Adrenal gland (tissue), 12 donors: ENCODE data around the gene F11. TPM values are rescaled to one million over a fixed set of nuclear protein-coding genes. Genes with fewer than 3 reads are reported as not detected.

Experiments
- DNase-seq, 7 donors: peaks; one replicate each; pipeline ENCODE4 v3.0.0-alpha.2; 2019 to 2020
- H3K27ac ChIP-seq, 5 donors: fragments of 200-600 bp; sonication (generic) in 4 of 5; 1 replicate in 3 of 5; 2 replicates in 2 of 5; pipeline versions ENCODE4 v1.5.1 to v1.8.0; 2016 to 2020; ENCODE audit warnings: mild to moderate bottlenecking in 1 of 5
- H3K27me3 ChIP-seq: fragments of 200-600 bp; 2 replicates; pipeline ENCODE4 v1.8.0; 2021
- H3K36me3 ChIP-seq, 2 donors: fragments of 200-600 bp; replicated peaks in 1 of 2; 1 replicate in 1 of 2; 2 replicates in 1 of 2; pipeline versions ENCODE4 v1.5.1 to v1.8.0; 2018 to 2022
- H3K4me1 ChIP-seq, 2 donors: fragments of 200-600 bp; replicated peaks in 1 of 2; 1 replicate in 1 of 2; 2 replicates in 1 of 2; pipeline versions ENCODE4 v1.5.1 to v1.8.0; 2018 to 2021
- H3K4me3 ChIP-seq, 4 donors: fragments of 200-600 bp; sonication (generic) in 3 of 4; one replicate each; pipeline ENCODE4 v1.5.1; 2016 to 2018
- H3K9me3 ChIP-seq, 3 donors: fragments of 200-600 bp; sonication (generic) in 1 of 3; replicated peaks in 1 of 3; 1 replicate in 2 of 3; 2 replicates in 1 of 3; pipeline versions ENCODE4 v1.5.1 to v1.8.0; 2016 to 2021
- POLR2A ChIP-seq, 2 donors: fragments of 450-650 bp; IDR thresholded peaks; one replicate each; pipeline ENCODE4 v1.6.1; 2017; ENCODE audit warnings: antibody characterized with exemption in 2 of 2, mild to moderate bottlenecking in 2 of 2, moderate library complexity in 1 of 2
- WGBS, 4 donors: extraction: QIAGEN DNeasy Blood & Tissue Kit in 2 of 4; methylation state at CpG; one replicate each; pipeline versions ENCODE4 v1.1.5 to v1.1.7; 2013 to 2017; 5-methylcytosine and 5-hydroxymethylcytosine counted together
- intact Hi-C, 2 donors: fragments of 100-400 bp; cut with DNase I; formaldehyde crosslinking; loops; one replicate each; pipeline versions ENCODE4 v1.14.1 to v1.15.0; 2022 to 2023
- polyA plus RNA-seq, 3 donors: library from polyadenylated mRNA; stranded (reverse); fragments of 200-250 nt in 2 of 3; fragments of 350-450 nt in 1 of 3; fragmentation: Illumina TruSeq in 1 of 3; extraction: RNeasy Lipid Tissue Mini Kit (QIAGEN cat#74804) in 1 of 3; gene quantifications; one replicate each; pipeline ENCODE4 v1.2.3, GENCODE V29; 2013 to 2014
- total RNA-seq, 9 donors: library from RNA; depleted of rRNA in 4 of 9; stranded (reverse); fragments of >200 nt in 4 of 9; fragments of 120-200 nt in 1 of 9; fragmentation: NEBNext Ultra II Directional in 1 of 9; extraction: Animal tissue kit (Norgen Biotek cat#: 25700) in 1 of 9; gene quantifications; one replicate each; pipeline versions ENCODE4 v1.1.0 to v1.2.4, GENCODE V29; 2013 to 2023
- TF ChIP-seq, protein P1 (sequence below), 6 experiments: fragments of 450-650 bp in 4 of 6; fragments of 200-600 bp in 2 of 6; sonication (generic) in 1 of 6; IDR thresholded peaks; 1 replicate in 5 of 6; 2 replicates in 1 of 6; pipeline versions ENCODE4 v1.5.1 to v1.8.0; 2016 to 2021; ENCODE audit warnings: antibody characterized with exemption in 6 of 6, mild to moderate bottlenecking in 2 of 6, moderate library complexity in 1 of 6
- donor health status: healthy with polysubstance abuse.
- donor health status: Bipolar disorder and iron deficiency.
- donor health status: DM: yes; HTN: yes; CAD: no.
- donor health status: DM: no; HTN: no; CAD: no.
- donor health status: DM: no; HTN: no; CAD: no.
- donor health status: DM: yes; HTN: yes; CAD: no.

F11 gene
- total and polyA plus RNA-seq, 12 donors: 0.07 to 0.19 (median 0.14) TPM; not detected in 8

- Histone ChIP-seq H3K27ac (no peak overlapping the region), H3K4me1 (no peaks in the 10 kb centered on the region), H3K36me3 (no peaks in the 10 kb centered on the region), H3K4me3 (no peak overlapping the region), H3K27me3 (no peaks in the 10 kb centered on the region), H3K9me3 (no peaks in the 10 kb centered on the region)
- 93 to 96% (median 95%) methylated on average over 15 of the region's 15 CpGs for WGBS, 4 donors
- DNase-seq: no peak
- TF ChIP-seq POLR2A (IDR thresholded peaks at IDR 0.05): no peak
- TF ChIP-seq, protein P1, sequence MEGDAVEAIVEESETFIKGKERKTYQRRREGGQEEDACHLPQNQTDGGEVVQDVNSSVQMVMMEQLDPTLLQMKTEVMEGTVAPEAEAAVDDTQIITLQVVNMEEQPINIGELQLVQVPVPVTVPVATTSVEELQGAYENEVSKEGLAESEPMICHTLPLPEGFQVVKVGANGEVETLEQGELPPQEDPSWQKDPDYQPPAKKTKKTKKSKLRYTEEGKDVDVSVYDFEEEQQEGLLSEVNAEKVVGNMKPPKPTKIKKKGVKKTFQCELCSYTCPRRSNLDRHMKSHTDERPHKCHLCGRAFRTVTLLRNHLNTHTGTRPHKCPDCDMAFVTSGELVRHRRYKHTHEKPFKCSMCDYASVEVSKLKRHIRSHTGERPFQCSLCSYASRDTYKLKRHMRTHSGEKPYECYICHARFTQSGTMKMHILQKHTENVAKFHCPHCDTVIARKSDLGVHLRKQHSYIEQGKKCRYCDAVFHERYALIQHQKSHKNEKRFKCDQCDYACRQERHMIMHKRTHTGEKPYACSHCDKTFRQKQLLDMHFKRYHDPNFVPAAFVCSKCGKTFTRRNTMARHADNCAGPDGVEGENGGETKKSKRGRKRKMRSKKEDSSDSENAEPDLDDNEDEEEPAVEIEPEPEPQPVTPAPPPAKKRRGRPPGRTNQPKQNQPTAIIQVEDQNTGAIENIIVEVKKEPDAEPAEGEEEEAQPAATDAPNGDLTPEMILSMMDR (IDR thresholded peaks at IDR 0.05): no peak
- intact Hi-C loops: no loop called here
Observed at GRCh38 chr4:186329372-186329771, 63.4 kb downstream of the F11 start.

- no peak for DNase-seq
- H3K9me3 ChIP-seq: no peaks in the 10 kb centered on the region
- intact Hi-C loops: no loop called here
Observed at GRCh38 chr4:186330368-186330767, 64.4 kb downstream of the F11 start.

DNA sequence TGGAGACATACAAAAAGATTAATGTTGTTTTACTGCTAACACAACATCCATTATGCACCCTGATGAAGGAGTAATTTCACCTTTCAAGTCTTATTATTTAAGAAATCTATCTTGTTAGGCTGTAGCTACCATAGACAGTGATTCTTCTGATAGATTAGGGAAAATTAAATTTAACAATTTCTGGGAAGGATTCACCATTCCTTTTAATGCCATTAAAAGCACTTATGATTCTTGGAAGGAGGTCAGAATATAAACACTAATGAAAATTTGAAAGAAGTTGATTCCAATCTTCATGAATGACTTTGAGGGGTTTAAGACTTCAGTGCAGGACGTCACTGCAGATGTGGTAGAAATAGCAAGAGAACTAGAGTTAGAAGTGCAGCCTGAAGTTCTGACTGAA, 69.8 kb downstream of the F11 start:
- 22 to 42% (median 28%) methylated on average over 1 of the region's 1 CpG for WGBS, 4 donors
- H3K36me3 ChIP-seq: no peaks in the 10 kb centered on the region
- no peaks in the 10 kb centered on the region for H3K4me1 ChIP-seq
- TF ChIP-seq POLR2A (IDR thresholded peaks at IDR 0.05): no peak
- TF ChIP-seq, protein P1 (IDR thresholded peaks at IDR 0.05): no peak
- DNase-seq: no peak
- H3K9me3 ChIP-seq: no peaks in the 10 kb centered on the region
- H3K27me3 ChIP-seq: no peaks in the 10 kb centered on the region
- no peak overlapping the region for H3K4me3 ChIP-seq
- intact Hi-C loops: no loop called here
- no peak overlapping the region for H3K27ac ChIP-seq

More at GRCh38 chr4:186330368-186330767, 64.4 kb downstream of the F11 start:
- H3K27me3 ChIP-seq: no peaks in the 10 kb centered on the region
- no peak overlapping the region for H3K4me3 ChIP-seq
- TF ChIP-seq, protein P1 (IDR thresholded peaks at IDR 0.05): no peak
- TF ChIP-seq POLR2A (IDR thresholded peaks at IDR 0.05): no peak
- H3K4me1 ChIP-seq: no peaks in the 10 kb centered on the region
- 78 to 86% (median 82%) methylated on average over 3 of the region's 3 CpGs for WGBS, 4 donors
- H3K36me3 ChIP-seq: no peaks in the 10 kb centered on the region
- H3K27ac ChIP-seq: no peak overlapping the region

Other genes starting within 250 kb of the F11 start
- 10 to 100 TPM in 7 of 9 donors, 1 to 10 TPM in 2; 7.0 to 27.2 (median 14.0) TPM for gene TLR3, start 197.0 kb upstream of the F11 start, total RNA-seq
- 10 to 100 TPM in 1 of 3 donors, 1 to 10 TPM in 2; 1.3 to 17.9 (median 1.9) TPM for gene TLR3, start 197.0 kb upstream of the F11 start, polyA plus RNA-seq
- gene FAM149A, start 161.5 kb upstream of the F11 start, total RNA-seq: 1 to 10 TPM; 1.3 to 6.8 (median 3.1) TPM
- gene FAM149A, start 161.5 kb upstream of the F11 start, polyA plus RNA-seq: 1 to 10 TPM; 2.6 to 4.2 (median 3.6) TPM
- 100 to 1,000 TPM in 2 of 9 donors, 10 to 100 TPM in 7; 11.5 to 106 (median 67.6) TPM for gene CYP4V2, start 74.6 kb upstream of the F11 start, total RNA-seq
- 10 to 100 TPM; 32.3 to 40.9 (median 39.8) TPM for gene CYP4V2, start 74.6 kb upstream of the F11 start, polyA plus RNA-seq
- 1 to 10 TPM in 3 of 9 donors, under 1 TPM in 6; 0.35 to 1.8 (median 0.77) TPM for gene KLKB1, start 38.7 kb upstream of the F11 start, total RNA-seq
- 1 to 10 TPM in 2 of 3 donors, under 1 TPM in 1; 0.38 to 5.9 (median 4.7) TPM for gene KLKB1, start 38.7 kb upstream of the F11 start, polyA plus RNA-seq